SK-N-SH (cell line): ENCODE data around the gene DNAH6.

Experiments
- JUND ChIP-seq: IDR thresholded peaks from 2 replicates; pipeline ENCODE4 v1.4.0; 2012
- POLR2AphosphoS5 ChIP-seq: IDR thresholded peaks from 2 replicates; pipeline ENCODE4 v1.6.1; 2012; ENCODE audit warnings: low read depth, low read length
- RXRA ChIP-seq: IDR thresholded peaks from 2 replicates; pipeline ENCODE4 v1.4.0; 2012; ENCODE audit warnings: low read depth, mild to moderate bottlenecking, borderline replicate concordance
- TAF1 ChIP-seq: IDR thresholded peaks from 2 replicates; pipeline ENCODE4 v1.6.1; 2012; ENCODE audit warnings: low read depth, mild to moderate bottlenecking, low read length, moderate library complexity, borderline replicate concordance
- TF ChIP-seq, protein P1 (sequence below): fragments of 200-600 bp; sonication (generic); IDR thresholded peaks from 2 replicates; pipeline ENCODE4 v1.6.1; 2017; ENCODE audit warnings: antibody characterized with exemption, mild to moderate bottlenecking, moderate library complexity
- TF ChIP-seq, protein P2 (sequence below): fragments of 150-350 bp; IDR thresholded peaks from 2 replicates; pipeline ENCODE4 v1.6.1; 2017; ENCODE audit warnings: antibody characterized with exemption, low read length, low read depth, borderline replicate concordance

DNA sequence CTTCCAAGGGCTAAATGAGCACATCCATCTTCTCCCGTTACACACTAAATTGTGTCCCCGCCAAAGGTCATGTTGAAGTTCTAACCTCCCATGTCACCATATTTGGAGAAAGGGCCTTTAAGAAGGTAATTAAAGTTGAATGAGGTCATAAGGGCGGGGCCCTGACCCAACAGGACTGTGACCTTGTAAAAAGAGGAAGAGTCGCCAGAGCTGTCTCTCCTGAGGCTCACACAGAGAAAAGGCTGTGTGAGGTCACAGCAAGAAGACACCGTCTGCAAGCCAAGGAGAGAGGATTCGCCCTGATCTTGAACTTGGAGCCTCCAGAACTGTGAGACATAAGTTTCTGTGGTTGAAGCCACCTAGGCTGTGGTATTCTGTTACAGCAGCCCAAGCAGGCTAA is 340.5 kb downstream of the DNAH6 start:
- TF ChIP-seq, protein P1, sequence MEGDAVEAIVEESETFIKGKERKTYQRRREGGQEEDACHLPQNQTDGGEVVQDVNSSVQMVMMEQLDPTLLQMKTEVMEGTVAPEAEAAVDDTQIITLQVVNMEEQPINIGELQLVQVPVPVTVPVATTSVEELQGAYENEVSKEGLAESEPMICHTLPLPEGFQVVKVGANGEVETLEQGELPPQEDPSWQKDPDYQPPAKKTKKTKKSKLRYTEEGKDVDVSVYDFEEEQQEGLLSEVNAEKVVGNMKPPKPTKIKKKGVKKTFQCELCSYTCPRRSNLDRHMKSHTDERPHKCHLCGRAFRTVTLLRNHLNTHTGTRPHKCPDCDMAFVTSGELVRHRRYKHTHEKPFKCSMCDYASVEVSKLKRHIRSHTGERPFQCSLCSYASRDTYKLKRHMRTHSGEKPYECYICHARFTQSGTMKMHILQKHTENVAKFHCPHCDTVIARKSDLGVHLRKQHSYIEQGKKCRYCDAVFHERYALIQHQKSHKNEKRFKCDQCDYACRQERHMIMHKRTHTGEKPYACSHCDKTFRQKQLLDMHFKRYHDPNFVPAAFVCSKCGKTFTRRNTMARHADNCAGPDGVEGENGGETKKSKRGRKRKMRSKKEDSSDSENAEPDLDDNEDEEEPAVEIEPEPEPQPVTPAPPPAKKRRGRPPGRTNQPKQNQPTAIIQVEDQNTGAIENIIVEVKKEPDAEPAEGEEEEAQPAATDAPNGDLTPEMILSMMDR = no peak
- TF ChIP-seq POLR2AphosphoS5 (no peak), JUND (no peak), TAF1 (no peak), RXRA (no peak)
- TF ChIP-seq, protein P2, sequence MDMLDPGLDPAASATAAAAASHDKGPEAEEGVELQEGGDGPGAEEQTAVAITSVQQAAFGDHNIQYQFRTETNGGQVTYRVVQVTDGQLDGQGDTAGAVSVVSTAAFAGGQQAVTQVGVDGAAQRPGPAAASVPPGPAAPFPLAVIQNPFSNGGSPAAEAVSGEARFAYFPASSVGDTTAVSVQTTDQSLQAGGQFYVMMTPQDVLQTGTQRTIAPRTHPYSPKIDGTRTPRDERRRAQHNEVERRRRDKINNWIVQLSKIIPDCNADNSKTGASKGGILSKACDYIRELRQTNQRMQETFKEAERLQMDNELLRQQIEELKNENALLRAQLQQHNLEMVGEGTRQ = no peak
